Fibroblast of the aortic adventitia (primary cell): ENCODE data around the gene CD74. TPM values are rescaled to one million over a fixed set of nuclear protein-coding genes. Genes with fewer than 3 reads are reported as not detected.
"Not testable (repeated sequence)": the region's sequence is repeated elsewhere in the genome, so short reads cannot be mapped to it uniquely, and the experiment has no call there.

Experiments used
- DNase-seq: peaks from one replicate; pipeline ENCODE4 v3.0.0-alpha.2; 2010; ENCODE audit warnings: low read depth
- H3K4me3 ChIP-seq: 2 replicates; pipeline ENCODE4 v1.5.1; 2011; ENCODE audit warnings: low read depth, mild to moderate bottlenecking, control low read depth, low read length, moderate library complexity
- total RNA-seq: library from RNA; depleted of rRNA; stranded (reverse); fragments of >200 nt; gene quantifications from 2 replicates; pipeline ENCODE4 v1.2.3, GENCODE V29; 2012; ENCODE audit warnings: low replicate concordance
- TF ChIP-seq, protein P1 (sequence below): IDR thresholded peaks from 2 replicates; pipeline ENCODE4 v1.5.1; 2011; ENCODE audit warnings: mild to moderate bottlenecking, low read length, control low read depth, inconsistent platforms; ENCODE audit not compliant: insufficient read depth

The CD74 gene
- total RNA-seq, 1 donor = 1.1 TPM

DNA sequence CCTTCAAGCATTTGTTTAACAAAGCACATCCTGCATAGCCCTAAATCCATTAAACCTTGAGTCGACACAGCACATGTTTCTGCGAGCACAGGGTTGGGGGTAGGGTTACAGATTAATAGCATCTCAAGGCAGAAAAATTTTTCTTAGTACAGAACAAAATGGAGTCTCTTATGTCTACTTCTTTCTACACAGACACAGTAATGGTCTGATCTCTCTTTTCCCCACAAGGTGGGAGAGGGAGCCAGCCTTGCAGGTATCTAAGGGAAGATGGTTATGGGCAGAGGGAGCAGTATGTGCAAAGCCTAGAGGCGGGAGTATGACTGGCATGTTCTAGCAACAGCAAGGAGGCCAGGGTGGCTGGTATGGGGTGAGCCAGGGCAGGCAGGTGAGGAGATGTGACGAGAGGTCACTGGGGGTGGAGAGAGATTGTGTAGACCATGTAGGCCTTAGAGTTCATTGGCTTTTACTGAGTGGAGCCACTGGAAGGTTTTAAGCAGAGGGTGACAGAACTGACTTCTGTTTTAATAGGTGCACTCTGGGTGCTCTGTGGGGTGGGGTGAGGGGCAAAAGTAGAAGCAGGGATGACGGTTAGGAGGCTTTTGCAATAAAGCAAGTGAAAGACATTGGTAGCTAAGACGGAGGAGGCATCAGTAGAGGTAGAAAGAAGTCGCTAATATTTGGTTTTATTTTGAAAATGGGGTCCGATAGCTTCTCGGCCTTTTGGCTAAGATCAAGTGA is 42.0 kb upstream of the CD74 start:
- H3K4me3 ChIP-seq = no peak overlapping the region
- no peak for DNase-seq
- TF ChIP-seq, protein P1, sequence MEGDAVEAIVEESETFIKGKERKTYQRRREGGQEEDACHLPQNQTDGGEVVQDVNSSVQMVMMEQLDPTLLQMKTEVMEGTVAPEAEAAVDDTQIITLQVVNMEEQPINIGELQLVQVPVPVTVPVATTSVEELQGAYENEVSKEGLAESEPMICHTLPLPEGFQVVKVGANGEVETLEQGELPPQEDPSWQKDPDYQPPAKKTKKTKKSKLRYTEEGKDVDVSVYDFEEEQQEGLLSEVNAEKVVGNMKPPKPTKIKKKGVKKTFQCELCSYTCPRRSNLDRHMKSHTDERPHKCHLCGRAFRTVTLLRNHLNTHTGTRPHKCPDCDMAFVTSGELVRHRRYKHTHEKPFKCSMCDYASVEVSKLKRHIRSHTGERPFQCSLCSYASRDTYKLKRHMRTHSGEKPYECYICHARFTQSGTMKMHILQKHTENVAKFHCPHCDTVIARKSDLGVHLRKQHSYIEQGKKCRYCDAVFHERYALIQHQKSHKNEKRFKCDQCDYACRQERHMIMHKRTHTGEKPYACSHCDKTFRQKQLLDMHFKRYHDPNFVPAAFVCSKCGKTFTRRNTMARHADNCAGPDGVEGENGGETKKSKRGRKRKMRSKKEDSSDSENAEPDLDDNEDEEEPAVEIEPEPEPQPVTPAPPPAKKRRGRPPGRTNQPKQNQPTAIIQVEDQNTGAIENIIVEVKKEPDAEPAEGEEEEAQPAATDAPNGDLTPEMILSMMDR = no peak

- not testable (repeated sequence) for H3K4me3 ChIP-seq
Measured at GRCh38 chr5:150454027-150454426, 41.3 kb upstream of the CD74 start.

DNA sequence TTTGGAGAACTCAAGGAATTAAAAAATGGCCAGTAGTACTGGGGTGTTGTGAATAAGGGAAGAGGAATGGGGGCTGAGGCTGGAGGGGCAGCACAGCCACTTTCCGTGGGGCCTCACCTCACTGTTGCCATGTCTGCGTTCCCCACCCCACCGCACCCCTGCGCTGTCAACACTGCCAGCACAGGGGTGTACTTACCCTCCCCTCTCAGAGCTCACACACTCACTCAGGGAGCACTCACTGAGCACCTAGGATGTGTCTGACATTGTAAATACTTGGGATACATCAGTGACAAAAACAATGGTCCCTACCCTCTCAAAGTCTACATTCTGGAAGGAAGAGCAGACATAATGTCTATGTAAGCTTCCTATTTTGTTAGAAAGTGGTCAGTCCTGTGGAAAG is 40.2 kb upstream of the CD74 start:
- no peak overlapping the region for H3K4me3 ChIP-seq
- no peak for DNase-seq
- TF ChIP-seq, protein P1 = no peak

More at GRCh38 chr5:150454027-150454426, 41.3 kb upstream of the CD74 start:
- DNase-seq = not testable (repeated sequence)

DNA sequence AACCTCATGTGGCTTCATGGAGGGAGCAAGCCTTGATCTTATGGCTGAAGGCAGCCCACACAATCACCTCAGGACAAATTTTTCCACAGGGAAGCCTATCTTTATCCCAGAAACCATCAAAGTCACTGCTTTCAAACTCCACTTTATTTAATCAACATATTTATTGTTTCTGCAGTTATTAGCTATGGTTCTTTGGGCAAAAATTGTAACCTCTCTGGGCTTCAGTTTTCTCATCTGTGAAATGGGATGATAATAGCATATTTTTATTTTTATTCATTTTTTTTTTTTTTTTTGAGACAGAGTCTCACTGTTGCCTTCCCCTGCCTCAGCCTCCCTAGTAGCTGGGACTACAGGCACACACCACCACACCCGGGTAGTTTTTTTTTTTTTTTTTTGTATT is 38.9 kb upstream of the CD74 start:
- no peak for DNase-seq
- TF ChIP-seq, protein P1 = no peak
- no peak overlapping the region for H3K4me3 ChIP-seq

DNA sequence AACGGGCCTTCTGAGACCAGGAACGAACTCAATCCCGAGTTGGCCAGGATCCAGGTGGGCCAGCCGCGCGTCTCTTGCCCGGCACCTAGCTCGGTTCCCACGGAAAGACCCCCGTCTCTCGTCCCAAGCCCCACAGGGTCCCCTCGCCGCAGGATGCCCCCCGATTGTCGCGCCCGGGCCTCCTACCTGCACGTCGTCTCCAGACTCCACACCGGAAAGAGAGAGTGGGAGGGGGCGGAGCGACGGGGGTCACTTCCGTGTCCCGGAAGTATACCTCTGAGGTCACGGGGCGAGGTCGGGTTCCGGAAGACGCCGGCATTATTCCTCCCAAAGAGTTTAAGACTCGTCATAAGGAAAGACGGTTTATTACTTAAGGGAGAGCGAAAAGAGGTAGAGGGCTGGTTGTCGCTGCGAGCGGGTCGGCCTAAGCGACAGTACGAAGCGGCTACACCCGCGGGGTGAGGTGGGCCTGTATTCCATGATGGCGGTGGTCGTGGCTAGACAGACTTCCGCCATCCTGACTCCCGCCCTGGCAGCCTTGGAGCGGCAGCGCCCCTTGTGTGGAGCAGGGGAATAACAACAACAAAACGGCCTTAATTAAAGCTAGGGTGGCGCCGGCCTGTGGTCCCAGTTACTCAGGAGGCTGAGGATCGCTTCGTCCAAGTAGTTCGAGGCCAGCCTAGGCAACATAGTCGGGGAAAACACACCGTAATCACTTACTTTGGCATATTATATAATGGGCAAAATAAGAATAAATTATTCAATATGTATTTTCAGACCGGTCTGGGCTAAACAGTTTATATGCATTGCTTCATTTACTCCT is 37.0 kb upstream of the CD74 start, which contains the start of gene RPS14:
TSS of gene RPS14 (minus strand) at position 223 of the 823 bp plus-strand sequence. CDS start 2,006 bp downstream, outside the sequence.
- TF ChIP-seq, protein P1 = peak; percentile 91
- peak within 1 kb of the TSS; percentile 97 for H3K4me3 ChIP-seq
- DNase-seq = peak; percentile 95

DNA sequence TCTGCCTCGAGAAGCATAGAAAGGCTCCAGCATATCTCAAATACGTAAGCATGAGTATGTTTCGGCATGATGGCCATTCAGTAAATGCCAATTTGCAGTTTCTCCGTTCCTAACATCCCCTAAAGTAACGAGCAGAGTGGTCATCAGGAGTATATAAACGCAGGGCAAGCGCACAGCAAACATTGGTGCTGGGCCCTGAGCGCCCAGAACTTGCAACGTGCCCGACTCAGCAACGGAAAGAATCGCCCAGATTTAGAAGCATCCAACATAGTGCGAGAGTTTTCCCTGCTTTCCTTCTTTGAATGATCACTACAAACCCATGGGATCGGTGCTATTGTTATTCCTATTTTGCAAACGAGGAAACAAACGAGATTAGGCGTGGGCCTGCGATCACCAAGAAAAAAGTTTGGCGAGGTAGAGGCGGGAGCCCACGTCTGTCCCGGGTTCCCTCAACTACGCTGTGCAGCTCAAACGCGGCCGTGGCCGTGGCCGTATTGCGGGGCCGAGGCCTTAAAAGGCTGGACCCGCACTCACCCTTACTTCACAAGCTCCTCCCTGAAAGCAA is 36.3 kb upstream of the CD74 start:
- TF ChIP-seq, protein P1 = no peak

DNA sequence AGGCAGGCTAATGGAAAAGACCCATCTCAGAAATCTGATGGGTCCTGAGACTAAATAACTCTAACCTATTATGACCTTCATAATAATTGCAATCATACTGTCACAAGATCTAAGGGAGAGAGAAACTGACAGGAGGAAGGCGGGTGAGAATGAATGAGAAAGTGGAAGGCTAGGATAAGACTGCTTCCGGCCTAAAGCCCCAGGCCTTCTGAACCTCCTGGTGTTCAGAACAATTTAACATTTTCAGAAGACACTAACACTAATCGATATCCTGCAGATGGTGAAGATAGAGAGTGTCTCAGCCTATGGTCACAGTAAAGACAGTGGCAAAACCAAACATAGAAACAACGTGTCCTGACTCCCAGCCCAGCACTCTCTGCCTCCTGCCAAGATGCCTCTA is 35.6 kb upstream of the CD74 start:
- no peak for DNase-seq
- peak overlapping the region; percentile 97 for H3K4me3 ChIP-seq
- TF ChIP-seq, protein P1 = no peak

More for the DNA sequence above, 36.3 kb upstream of the CD74 start:
- peak overlapping the region; percentile 97 for H3K4me3 ChIP-seq
- DNase-seq = peak; percentile 37
